ENCODE measurements around the gene BMP8A.

GRCh38 chr1:39458991-39459390, 32.4 kb upstream of the BMP8A start:
- no peak for TF ChIP-seq CTCF (IDR thresholded peaks at IDR 0.05)
- TF ChIP-seq ZFX (IDR thresholded peaks at IDR 0.05; ENCODE audit: borderline replicate concordance), result no peak

Measured in 22Rv1 (cell line).